Caco-2 (cell line): ENCODE data around the gene IFI16. TPM values are rescaled to one million over a fixed set of nuclear protein-coding genes. Genes with fewer than 3 reads are reported as not detected.

ENCODE experiments used
- BruUV-seq: library from RNA; stranded (reverse); fragments of 400-500 nt; replicated peaks from 2 replicates; lab custom pipeline; 2021; lab: Mats Ljungman, UMichigan
- CTCF ChIA-PET: fragments of 300-600 bp; sonication (Branson Sonifier 250); formaldehyde crosslinking; loops from one replicate; lab custom pipeline; 2022; ENCODE audit warnings: antibody characterized with exemption; lab: Charles Lee
- POLR2A ChIA-PET: fragments of 300-600 bp; sonication (Branson Sonifier 250); formaldehyde crosslinking; loops from one replicate; lab custom pipeline; 2022; ENCODE audit warnings: antibody characterized with exemption; lab: Charles Lee
- DNase-seq, 2 experiments: peaks; one replicate each; pipeline versions ENCODE4 v3.0.0 to v3.0.0-alpha.2; 2020 to 2022
- H3K27me3 ChIP-seq: replicated peaks from 2 replicates; pipeline ENCODE4 v1.6.0; 2011; ENCODE audit warnings: low read length; ENCODE audit not compliant: control insufficient read depth, insufficient read depth
- H3K36me3 ChIP-seq: 2 replicates; pipeline ENCODE4 v1.5.1; 2011; ENCODE audit warnings: low read length; ENCODE audit not compliant: control insufficient read depth, insufficient read depth
- H3K4me1 ChIP-seq: fragments of 250-450 bp; sonication (Bioruptor Pico); 2 replicates; pipeline ENCODE4 v1.5.1; 2020; ENCODE audit warnings: mild to moderate bottlenecking
- H3K4me3 ChIP-seq: 2 replicates; pipeline ENCODE4 v1.5.1; 2011; ENCODE audit warnings: low read depth, mild to moderate bottlenecking, control low read depth, low read length
- H3K9me3 ChIP-seq: fragments of 250-450 bp; sonication (Bioruptor Pico); 2 replicates; pipeline ENCODE4 v1.5.1; 2020; ENCODE audit warnings: mild to moderate bottlenecking, moderate library complexity
- H3K27ac Mint-ChIP-seq: one replicate; pipeline ENCODE4 v1.8.0; 2022; ENCODE audit warnings: mixed read lengths; ENCODE audit not compliant: unreplicated experiment
- H3K27me3 Mint-ChIP-seq: one replicate; pipeline ENCODE4 v1.8.0; 2022; ENCODE audit warnings: mixed read lengths; ENCODE audit not compliant: insufficient read depth, unreplicated experiment
- H3K36me3 Mint-ChIP-seq: one replicate; pipeline ENCODE4 v1.8.0; 2022; ENCODE audit warnings: mild to moderate bottlenecking, mixed read lengths; ENCODE audit not compliant: insufficient read depth, unreplicated experiment
- H3K4me1 Mint-ChIP-seq: one replicate; pipeline ENCODE4 v1.8.0; 2022; ENCODE audit warnings: low read depth, mixed read lengths; ENCODE audit not compliant: unreplicated experiment
- H3K4me3 Mint-ChIP-seq: one replicate; pipeline ENCODE4 v1.8.0; 2022; ENCODE audit warnings: mild to moderate bottlenecking, moderate library complexity, mixed read lengths; ENCODE audit not compliant: unreplicated experiment
- H3K9me3 Mint-ChIP-seq: one replicate; pipeline ENCODE4 v1.8.0; 2022; ENCODE audit warnings: mixed read lengths; ENCODE audit not compliant: unreplicated experiment
- CTCF ChIP-seq, 2 experiments: fragments of 200-600 bp in 1 of 2; IDR thresholded peaks; 1 replicate in 1 of 2; 2 replicates in 1 of 2; pipeline versions ENCODE4 v1.5.1 to v1.8.0; 2011 to 2022; ENCODE audit warnings: antibody characterized with exemption in 1 of 2, control low read depth in 1 of 2, inconsistent platforms in 1 of 2, low read depth in 1 of 2, low read length in 1 of 2, mild to moderate bottlenecking in 1 of 2, moderate library complexity in 1 of 2; ENCODE audit not compliant: insufficient read depth in 1 of 2, severe bottlenecking in 1 of 2, unreplicated experiment in 1 of 2
- intact Hi-C: fragments of 100-400 bp; cut with micrococcal nuclease; formaldehyde crosslinking; loops from one replicate; pipeline ENCODE4 v1.10.0; 2022; ENCODE audit not compliant: unreplicated experiment
- total RNA-seq: library from RNA; stranded (reverse); gene quantifications from 2 replicates; pipeline ENCODE4 v1.2.3, GENCODE V29; 2022

The IFI16 gene
- total RNA-seq, 1 experiment from 2014 or later, result not detected

DNA sequence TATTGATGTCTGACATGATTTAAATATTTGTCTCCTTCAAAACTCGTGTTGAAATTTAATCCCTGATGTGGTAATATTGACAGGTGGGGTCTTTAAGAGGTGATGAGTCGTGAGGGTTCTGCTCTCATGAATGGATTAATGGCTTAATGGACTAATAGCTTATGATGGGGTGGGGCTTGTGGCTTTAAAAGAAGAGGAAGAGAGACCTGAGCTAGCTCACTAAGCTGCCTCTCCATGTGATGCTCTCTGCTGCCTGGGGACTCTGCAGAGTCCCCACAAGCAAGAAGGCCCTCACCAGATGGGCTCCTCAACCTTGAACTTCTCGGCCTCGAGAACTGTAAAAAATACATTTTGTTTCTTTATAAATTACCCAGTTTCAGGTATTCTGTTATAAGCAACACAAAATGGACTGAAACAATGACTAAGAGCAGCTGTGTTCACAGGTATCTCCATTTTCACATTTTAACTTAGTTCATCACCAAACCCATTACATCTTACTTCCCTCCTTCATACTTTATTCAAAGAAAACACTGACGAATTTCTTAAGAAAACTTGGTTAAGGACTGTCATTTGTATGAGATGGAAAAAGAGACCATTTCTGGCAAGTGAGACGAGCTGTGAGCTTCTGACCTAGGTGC lies 79.0 kb downstream of the IFI16 start:
- Histone ChIP-seq H3K36me3 (no peaks in the 10 kb centered on the region), H3K9me3 (no peaks in the 10 kb centered on the region), H3K27me3 (no peaks in the 10 kb centered on the region), H3K4me3 (no peak overlapping the region), H3K4me1 (no peaks in the 10 kb centered on the region)
- Mint-ChIP-seq H3K27ac (no peak overlapping the region), H3K4me3 (no peak overlapping the region), H3K36me3 (no peaks in the 10 kb centered on the region), H3K9me3 (no peaks in the 10 kb centered on the region), H3K27me3 (peaks cover 6% of the 10 kb centered on the region), H3K4me1 (no peaks in the 10 kb centered on the region)
- POLR2A ChIA-PET, result no interaction called here
- BruUV-seq, result no TSS peak
- TF ChIP-seq CTCF (IDR thresholded peaks at IDR 0.05; ENCODE audit: insufficient read depth in 1 of 2, low read depth in 1 of 2, low read length in 1 of 2, severe bottlenecking in 1 of 2, unreplicated experiment in 1 of 2), result no peak
- intact Hi-C loops, result no loop called here
- DNase-seq, result no peak
- CTCF ChIA-PET, result no interaction called here

- H3K4me3 Mint-ChIP-seq, result no peak overlapping the region
- H3K9me3 Mint-ChIP-seq, result no peaks in the 10 kb centered on the region
- DNase-seq, result no peak
- ChIA-PET POLR2A (no interaction called here), CTCF (no interaction called here)
- H3K9me3 ChIP-seq, result no peaks in the 10 kb centered on the region
- no peak overlapping the region for H3K27ac Mint-ChIP-seq
- no peaks in the 10 kb centered on the region for H3K36me3 ChIP-seq
- no peaks in the 10 kb centered on the region for H3K36me3 Mint-ChIP-seq
- intact Hi-C loops, result no loop called here
- H3K4me1 ChIP-seq, result no peaks in the 10 kb centered on the region
- no peak overlapping the region for H3K4me3 ChIP-seq
- no TSS peak for BruUV-seq
- peaks cover 6% of the 10 kb centered on the region for H3K27me3 Mint-ChIP-seq
- peak; percentile 54 to 58 for TF ChIP-seq CTCF (IDR thresholded peaks at IDR 0.05; ENCODE audit: insufficient read depth in 1 of 2, low read depth in 1 of 2, low read length in 1 of 2, severe bottlenecking in 1 of 2, unreplicated experiment in 1 of 2)
- no peaks in the 10 kb centered on the region for H3K27me3 ChIP-seq
- H3K4me1 Mint-ChIP-seq, result no peaks in the 10 kb centered on the region
Observed at GRCh38 chr1:159089184-159089791, 79.6 kb downstream of the IFI16 start.

DNA sequence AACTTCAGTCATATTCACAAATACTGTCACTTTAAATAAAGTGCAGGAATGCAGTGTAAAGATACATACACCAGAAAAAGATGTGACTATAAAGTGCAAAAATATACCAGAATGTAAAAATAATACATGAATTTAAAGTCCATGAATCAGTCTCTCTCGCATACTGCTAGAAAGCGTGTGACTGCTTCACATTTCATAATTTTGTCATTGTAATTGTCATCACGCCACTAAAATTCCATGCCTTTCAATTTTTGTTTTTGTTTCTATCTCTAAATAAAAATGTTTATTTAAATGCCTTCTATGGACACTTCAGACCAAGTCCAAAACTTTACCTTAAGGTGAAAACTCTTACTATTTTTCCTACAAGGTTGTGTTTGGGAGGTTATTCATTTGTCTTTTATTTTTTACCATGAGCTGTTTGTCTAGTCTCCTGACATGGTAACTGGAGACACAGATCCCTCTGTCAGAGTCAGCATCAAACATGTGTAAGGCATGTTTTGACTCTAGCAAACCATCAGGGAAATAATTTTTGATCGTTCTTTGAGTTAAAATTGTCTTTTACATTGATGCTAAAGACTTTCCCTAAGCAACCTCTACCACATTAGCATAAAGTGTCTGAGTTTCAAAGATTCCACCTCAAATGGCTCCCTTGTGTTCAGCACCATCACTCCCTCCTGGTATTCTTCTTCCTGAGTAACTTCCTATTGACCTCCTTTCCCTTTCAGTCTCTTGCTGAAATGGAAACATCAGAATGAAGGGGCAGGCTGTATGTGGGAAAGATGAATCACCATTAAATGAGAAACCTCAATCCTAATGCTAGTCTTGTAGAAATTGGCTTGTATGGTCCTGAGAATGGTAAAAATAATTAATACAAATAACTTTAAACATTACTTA lies 80.8 kb downstream of the IFI16 start:
- Histone ChIP-seq H3K27me3 (no peaks in the 10 kb centered on the region), H3K9me3 (no peaks in the 10 kb centered on the region), H3K4me3 (no peak overlapping the region), H3K36me3 (no peaks in the 10 kb centered on the region), H3K4me1 (no peaks in the 10 kb centered on the region)
- POLR2A ChIA-PET, result no interaction called here
- Mint-ChIP-seq H3K4me3 (no peak overlapping the region), H3K27ac (no peak overlapping the region), H3K36me3 (no peaks in the 10 kb centered on the region), H3K4me1 (no peaks in the 10 kb centered on the region), H3K9me3 (no peaks in the 10 kb centered on the region), H3K27me3 (peaks cover 6% of the 10 kb centered on the region)
- no peak for TF ChIP-seq CTCF (IDR thresholded peaks at IDR 0.05; ENCODE audit: insufficient read depth in 1 of 2, low read depth in 1 of 2, low read length in 1 of 2, severe bottlenecking in 1 of 2, unreplicated experiment in 1 of 2)
- intact Hi-C loops, result no loop called here
- CTCF ChIA-PET, result no interaction called here
- DNase-seq, result no peak
- BruUV-seq, result no TSS peak
